Left lung (tissue), 10 donors: ENCODE data around the gene TELO2. TPM values are rescaled to one million over a fixed set of nuclear protein-coding genes. Genes with fewer than 3 reads are reported as not detected.

Source experiments
- ATAC-seq: fragments of 200-7000 bp; cut with Tn5 transposase; one replicate; pipeline ENCODE4 v1.9.1; 2020; ENCODE audit warnings: moderate library complexity
- DNase-seq, 4 donors: peaks; one replicate each; pipeline ENCODE4 v3.0.0-alpha.2; 2013 to 2020
- H3K27ac ChIP-seq, 2 donors: fragments of 200-600 bp; sonication (generic) in 1 of 2; one replicate each; pipeline versions ENCODE4 v1.5.0 to v1.8.0; 2020 to 2021
- H3K27me3 ChIP-seq, 2 donors: fragments of 200-600 bp; sonication (generic) in 1 of 2; one replicate each; pipeline versions ENCODE4 v1.5.0 to v1.8.0; 2020 to 2021
- H3K36me3 ChIP-seq, 2 donors: fragments of 200-600 bp; sonication (generic) in 1 of 2; one replicate each; pipeline versions ENCODE4 v1.5.0 to v1.8.0; 2020 to 2021
- H3K4me1 ChIP-seq, 2 donors: fragments of 200-600 bp; one replicate each; pipeline ENCODE4 v1.8.0; 2021
- H3K4me3 ChIP-seq, 2 donors: fragments of 200-600 bp; sonication (generic) in 1 of 2; one replicate each; pipeline versions ENCODE4 v1.5.0 to v1.8.0; 2020 to 2021; ENCODE audit warnings: mild to moderate bottlenecking in 1 of 2
- H3K9me3 ChIP-seq, 2 donors: fragments of 200-600 bp; sonication (generic) in 1 of 2; one replicate each; pipeline versions ENCODE4 v1.5.0 to v1.8.0; 2020 to 2021
- CTCF ChIP-seq, 2 donors: fragments of 200-600 bp; sonication (generic) in 1 of 2; IDR thresholded peaks; one replicate each; pipeline versions ENCODE4 v1.5.0 to v1.8.0; 2021; ENCODE audit warnings: antibody characterized with exemption in 2 of 2
- intact Hi-C, 2 donors: fragments of 100-400 bp; cut with DNase I; formaldehyde crosslinking; loops; one replicate each; pipeline versions ENCODE4 v1.11.2 to v1.14.2; 2022
- polyA plus RNA-seq, 6 donors: library from polyadenylated mRNA; unstranded; fragments of 120-200 nt; gene quantifications; one replicate each; pipeline ENCODE4 v1.2.1, GENCODE V29; 2013; ENCODE audit not compliant: insufficient read length in 6 of 6
- total RNA-seq, 2 donors: library from RNA; stranded (reverse); fragmentation: NEBNext Ultra II Directional; extraction: Animal tissue kit (Norgen Biotek cat#: 25700); gene quantifications; one replicate each; pipeline ENCODE4 v1.2.1, GENCODE V29; 2021
- donor health status: DM: no; HTN: yes; CAD: no.
- donor health status: DM: no; HTN: no; CAD: no.

The TELO2 gene
- total and polyA plus RNA-seq, 8 donors = 24.5 to 49.1 (median 35.1) TPM

- intact Hi-C loops = no loop called here
- H3K4me1 ChIP-seq = peaks cover 14 to 30% of the 10 kb centered on the region in 2 donors
- DNase-seq (no peak), ATAC-seq (no peak)
- H3K9me3 ChIP-seq = no peaks in the 10 kb centered on the region
- H3K4me3 ChIP-seq = no peak overlapping the region
- no peak for TF ChIP-seq CTCF (IDR thresholded peaks at IDR 0.05)
- H3K27me3 ChIP-seq = no peaks in the 10 kb centered on the region
- H3K36me3 ChIP-seq = peaks cover 0 to 19% of the 10 kb centered on the region in 2 donors
- peak overlapping the region in 1 of 2 donors; percentile 33 for H3K27ac ChIP-seq
Observed at GRCh38 chr16:1526608-1527555, 33.7 kb downstream of the TELO2 start.

GRCh38 chr16:1527836-1528811 is 35.0 kb downstream of the TELO2 start:
- Histone ChIP-seq H3K4me1 (peaks cover 17 to 39% of the 10 kb centered on the region in 2 donors), H3K27me3 (peaks cover 0 to 1% of the 10 kb centered on the region in 2 donors), H3K4me3 (no peak overlapping the region), H3K9me3 (no peaks in the 10 kb centered on the region), H3K36me3 (peaks cover 0 to 17% of the 10 kb centered on the region in 2 donors), H3K27ac (peak overlapping the region in 1 of 2 donors; percentile 33)
- no peak for TF ChIP-seq CTCF (IDR thresholded peaks at IDR 0.05)
- intact Hi-C loops = no loop called here
- no peak for ATAC-seq
- DNase-seq = peak in 1 of 4 donors; percentile 45

- ATAC-seq (no peak), DNase-seq (peak in 1 of 4 donors; percentile 68)
- H3K27ac ChIP-seq = no peak overlapping the region
Observed at GRCh38 chr16:1528921-1529537, 35.9 kb downstream of the TELO2 start.

DNA sequence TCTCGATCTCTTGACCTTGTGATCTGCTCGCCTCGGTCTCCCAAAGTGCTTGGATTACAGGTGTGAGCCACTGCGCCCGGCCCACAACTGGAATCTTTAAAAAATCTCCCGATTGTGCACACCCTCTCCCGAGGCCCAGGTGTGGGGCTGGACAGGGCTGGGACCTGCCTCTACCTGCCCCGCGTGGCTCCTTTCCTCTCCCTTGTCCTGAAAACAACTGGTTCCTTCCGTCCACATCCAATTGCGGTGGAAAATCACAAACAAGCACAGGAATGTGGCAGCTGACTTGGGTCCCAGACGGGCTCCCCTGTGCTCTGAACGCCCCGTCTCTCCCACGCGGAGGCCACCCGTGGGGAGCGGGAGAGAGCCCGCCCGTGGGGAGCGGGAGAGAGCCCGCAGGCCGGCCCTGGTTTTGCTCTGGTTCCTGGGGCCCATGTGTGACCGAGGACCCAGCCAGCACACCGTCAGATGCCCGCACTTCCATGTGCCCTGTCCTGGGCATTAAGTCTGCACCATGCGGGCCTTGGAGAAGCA is 37.3 kb downstream of the TELO2 start:
- H3K27ac ChIP-seq = peak overlapping the region; percentile 82
- no peak for TF ChIP-seq CTCF (IDR thresholded peaks at IDR 0.05)
- peaks cover 17 to 39% of the 10 kb centered on the region in 2 donors for H3K4me1 ChIP-seq
- intact Hi-C loops = no loop called here
- H3K9me3 ChIP-seq = no peaks in the 10 kb centered on the region
- H3K27me3 ChIP-seq = peaks cover 0 to 20% of the 10 kb centered on the region in 2 donors
- no peak overlapping the region for H3K4me3 ChIP-seq
- H3K36me3 ChIP-seq = no peaks in the 10 kb centered on the region
- DNase-seq (peak in 1 of 4 donors; percentile 37), ATAC-seq (no peak)

More at GRCh38 chr16:1528921-1529537, 35.9 kb downstream of the TELO2 start:
- Histone ChIP-seq H3K27me3 (peaks cover 0 to 10% of the 10 kb centered on the region in 2 donors), H3K36me3 (peaks cover 0 to 8% of the 10 kb centered on the region in 2 donors), H3K9me3 (no peaks in the 10 kb centered on the region), H3K4me3 (no peak overlapping the region), H3K4me1 (peaks cover 17 to 39% of the 10 kb centered on the region in 2 donors)
- no peak for TF ChIP-seq CTCF (IDR thresholded peaks at IDR 0.05)
- intact Hi-C loops = no loop called here
